OCI-LY1 (cell line): Measurements from ENCODE around the gene CTDSPL.
"Not testable (repeated sequence)": the region's sequence is repeated elsewhere in the genome, so short reads cannot be mapped to it uniquely, and the experiment has no call there.

Experiments used
- H2AFZ ChIP-seq: fragments of 200-600 bp; sonication (generic), shearing (Covaris generic); 2 replicates; pipeline ENCODE4 v1.6.0; 2014; ENCODE audit warnings: antibody characterized with exemption, mild to moderate bottlenecking, low read length
- H3F3A ChIP-seq: fragments of 200-600 bp; sonication (generic), shearing (Covaris generic); 2 replicates; pipeline ENCODE4 v1.6.0; 2014; ENCODE audit warnings: mild to moderate bottlenecking, antibody characterized with exemption, low read length, moderate library complexity; ENCODE audit not compliant: insufficient read depth
- H3K27ac ChIP-seq: fragments of 200-600 bp; sonication (generic); 2 replicates; pipeline ENCODE4 v1.5.1; 2014; ENCODE audit warnings: low read length, mixed run types, mild to moderate bottlenecking, low read depth; ENCODE audit not compliant: poor library complexity, severe bottlenecking
- H3K27me3 ChIP-seq: fragments of 200-600 bp; sonication (generic); 2 replicates; pipeline ENCODE4 v1.6.0; 2014; ENCODE audit warnings: antibody characterized with exemption, mild to moderate bottlenecking, low read length, moderate library complexity; ENCODE audit not compliant: insufficient read depth
- H3K36me3 ChIP-seq: fragments of 200-600 bp; sonication (generic); 2 replicates; pipeline ENCODE4 v1.6.1; 2014; ENCODE audit warnings: mild to moderate bottlenecking, antibody characterized with exemption, low read length, moderate library complexity, mixed read lengths; ENCODE audit not compliant: insufficient read depth
- H3K4me1 ChIP-seq: fragments of 200-600 bp; sonication (generic); 2 replicates; pipeline ENCODE4 v1.5.1; 2014; ENCODE audit warnings: mild to moderate bottlenecking, low read length, moderate library complexity; ENCODE audit not compliant: insufficient read depth, severe bottlenecking
- H3K4me2 ChIP-seq: fragments of 200-600 bp; sonication (generic), shearing (Covaris generic); 2 replicates; pipeline ENCODE4 v1.6.1; 2014; ENCODE audit warnings: low read length
- H3K4me3 ChIP-seq: fragments of 200-600 bp; sonication (generic); 2 replicates; pipeline ENCODE4 v1.5.1; 2014; ENCODE audit warnings: low read length, low read depth, mild to moderate bottlenecking, mixed read lengths; ENCODE audit not compliant: poor library complexity, severe bottlenecking
- H3K79me2 ChIP-seq: fragments of 200-600 bp; shearing (Covaris generic); 2 replicates; pipeline ENCODE4 v1.6.1; 2016; ENCODE audit warnings: mixed run types, low read length, mixed read lengths; ENCODE audit not compliant: insufficient read depth
- H3K9ac ChIP-seq: fragments of 200-600 bp; sonication (generic), shearing (Covaris generic); 2 replicates; pipeline ENCODE4 v1.6.1; 2014; ENCODE audit warnings: mild to moderate bottlenecking, low read length, mixed read lengths
- H3K9me2 ChIP-seq: fragments of 200-600 bp; sonication (generic), shearing (Covaris generic); 2 replicates; pipeline ENCODE4 v1.6.1; 2014; ENCODE audit warnings: low read depth, mild to moderate bottlenecking, low read length, mixed read lengths
- H3K9me3 ChIP-seq: fragments of 200-600 bp; shearing (Covaris generic); 2 replicates; pipeline ENCODE4 v1.6.1; 2014; ENCODE audit warnings: low read length, mixed read lengths
- H4K20me1 ChIP-seq: fragments of 200-600 bp; sonication (generic), shearing (Covaris generic); 2 replicates; pipeline ENCODE4 v1.6.0; 2016; ENCODE audit warnings: mild to moderate bottlenecking, low read length; ENCODE audit not compliant: insufficient read depth
- EZH2 ChIP-seq: fragments of 200-600 bp; sonication (generic), shearing (Covaris generic); IDR thresholded peaks from 2 replicates; pipeline ENCODE4 v1.8.0; 2017; ENCODE audit warnings: borderline replicate concordance, mixed run types, mild to moderate bottlenecking, antibody characterized with exemption, low read length, moderate library complexity, mixed read lengths
- TF ChIP-seq, protein P1 (sequence below): fragments of 200-600 bp; sonication (generic), shearing (Covaris generic); IDR thresholded peaks from 2 replicates; pipeline ENCODE4 v1.5.1; 2017; ENCODE audit warnings: mild to moderate bottlenecking, antibody characterized with exemption, low read length, moderate library complexity, mixed read lengths

Gene CTDSPL

DNA sequence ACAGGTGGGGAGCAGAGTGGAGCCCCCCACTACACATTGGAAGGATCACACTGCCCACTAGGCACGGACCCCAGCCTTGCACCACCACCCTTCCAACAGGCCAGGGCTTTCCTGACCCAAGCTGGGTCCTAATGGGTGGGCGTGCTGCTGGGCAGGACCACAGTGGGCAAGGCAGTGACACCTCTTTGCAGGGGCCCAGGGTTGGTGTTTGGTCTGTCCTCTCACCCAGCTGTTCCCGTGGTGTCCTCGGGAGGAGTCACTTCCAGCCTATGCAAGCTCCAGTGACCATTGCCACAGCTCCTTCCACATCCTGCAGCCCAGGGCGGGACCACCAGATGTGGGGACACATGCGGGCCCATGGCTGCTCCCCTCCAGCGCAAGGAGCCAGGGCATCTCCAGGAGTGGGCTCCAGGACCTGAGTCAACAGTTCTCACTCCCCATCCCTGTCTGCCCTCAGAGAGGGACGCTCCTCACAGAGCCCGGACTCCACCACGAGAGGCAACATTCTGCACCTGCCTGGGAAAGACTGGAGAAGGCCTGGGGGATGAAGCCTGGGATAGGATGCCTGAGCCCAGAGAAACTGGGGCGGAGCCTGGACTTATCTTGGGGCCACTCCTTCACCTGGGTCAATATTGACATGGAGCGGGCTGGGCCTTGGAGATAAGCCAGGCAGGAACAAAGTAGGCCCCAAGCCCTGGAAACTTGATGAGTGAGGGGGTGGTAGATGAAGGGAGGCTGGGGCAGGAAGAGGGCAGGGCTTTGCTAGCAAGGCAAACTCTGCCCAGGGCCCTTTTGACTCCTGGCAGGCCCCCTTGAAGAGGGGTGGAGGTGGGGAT is 125.0 kb downstream of the CTDSPL start:
- Histone ChIP-seq H3K27me3 (no peaks in the 10 kb centered on the region; the same call in 1 of the 2 replicates), H3K79me2 (no peaks in the 10 kb centered on the region), H3K36me3 (no peaks in the 10 kb centered on the region), H3K4me1 (no peaks in the 10 kb centered on the region), H3K9me3 (no peaks in the 10 kb centered on the region), H4K20me1 (no peaks in the 10 kb centered on the region), H2AFZ (no peak overlapping the region), H3K9me2 (no peaks in the 10 kb centered on the region), H3F3A (no peaks in the 10 kb centered on the region), H3K27ac (no peak overlapping the region), H3K4me3 (no peak overlapping the region), H3K4me2 (no peak overlapping the region), H3K9ac (no peak overlapping the region)
- TF ChIP-seq, protein P1, sequence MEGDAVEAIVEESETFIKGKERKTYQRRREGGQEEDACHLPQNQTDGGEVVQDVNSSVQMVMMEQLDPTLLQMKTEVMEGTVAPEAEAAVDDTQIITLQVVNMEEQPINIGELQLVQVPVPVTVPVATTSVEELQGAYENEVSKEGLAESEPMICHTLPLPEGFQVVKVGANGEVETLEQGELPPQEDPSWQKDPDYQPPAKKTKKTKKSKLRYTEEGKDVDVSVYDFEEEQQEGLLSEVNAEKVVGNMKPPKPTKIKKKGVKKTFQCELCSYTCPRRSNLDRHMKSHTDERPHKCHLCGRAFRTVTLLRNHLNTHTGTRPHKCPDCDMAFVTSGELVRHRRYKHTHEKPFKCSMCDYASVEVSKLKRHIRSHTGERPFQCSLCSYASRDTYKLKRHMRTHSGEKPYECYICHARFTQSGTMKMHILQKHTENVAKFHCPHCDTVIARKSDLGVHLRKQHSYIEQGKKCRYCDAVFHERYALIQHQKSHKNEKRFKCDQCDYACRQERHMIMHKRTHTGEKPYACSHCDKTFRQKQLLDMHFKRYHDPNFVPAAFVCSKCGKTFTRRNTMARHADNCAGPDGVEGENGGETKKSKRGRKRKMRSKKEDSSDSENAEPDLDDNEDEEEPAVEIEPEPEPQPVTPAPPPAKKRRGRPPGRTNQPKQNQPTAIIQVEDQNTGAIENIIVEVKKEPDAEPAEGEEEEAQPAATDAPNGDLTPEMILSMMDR, result no peak
- TF ChIP-seq EZH2, result no peak

DNA sequence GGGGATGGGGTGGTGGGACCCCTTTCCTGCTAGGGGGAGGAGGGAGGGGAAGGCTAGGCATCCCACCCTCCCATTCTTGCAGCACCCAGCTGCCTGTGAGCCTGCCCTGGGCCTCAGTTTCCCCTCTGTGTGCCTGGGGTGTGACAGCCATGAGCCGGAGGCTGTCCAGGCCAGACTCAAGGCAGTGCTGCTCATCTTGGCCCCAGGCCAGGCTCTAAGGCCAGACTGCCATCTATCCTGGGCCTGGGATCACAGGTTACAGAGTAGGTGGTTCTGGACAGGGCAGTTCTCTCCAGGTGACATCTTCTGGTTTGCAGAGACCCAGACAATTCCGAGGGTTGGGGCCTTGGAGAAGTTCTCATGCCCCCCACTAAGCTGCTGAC is 125.6 kb downstream of the CTDSPL start:
- H3K4me1 ChIP-seq, result no peaks in the 10 kb centered on the region
- no peaks in the 10 kb centered on the region for H3F3A ChIP-seq
- H3K4me2 ChIP-seq, result no peak overlapping the region
- H3K36me3 ChIP-seq, result no peaks in the 10 kb centered on the region
- no peaks in the 10 kb centered on the region for H4K20me1 ChIP-seq
- no peaks in the 10 kb centered on the region for H3K79me2 ChIP-seq
- H3K9me3 ChIP-seq, result no peaks in the 10 kb centered on the region
- TF ChIP-seq, protein P1, result no peak
- no peak overlapping the region for H2AFZ ChIP-seq
- no peak overlapping the region for H3K9ac ChIP-seq
- H3K9me2 ChIP-seq, result no peaks in the 10 kb centered on the region
- H3K27me3 ChIP-seq, result no peaks in the 10 kb centered on the region; the same call in 1 of the 2 replicates
- no peak overlapping the region for H3K27ac ChIP-seq
- no peak overlapping the region for H3K4me3 ChIP-seq

DNA sequence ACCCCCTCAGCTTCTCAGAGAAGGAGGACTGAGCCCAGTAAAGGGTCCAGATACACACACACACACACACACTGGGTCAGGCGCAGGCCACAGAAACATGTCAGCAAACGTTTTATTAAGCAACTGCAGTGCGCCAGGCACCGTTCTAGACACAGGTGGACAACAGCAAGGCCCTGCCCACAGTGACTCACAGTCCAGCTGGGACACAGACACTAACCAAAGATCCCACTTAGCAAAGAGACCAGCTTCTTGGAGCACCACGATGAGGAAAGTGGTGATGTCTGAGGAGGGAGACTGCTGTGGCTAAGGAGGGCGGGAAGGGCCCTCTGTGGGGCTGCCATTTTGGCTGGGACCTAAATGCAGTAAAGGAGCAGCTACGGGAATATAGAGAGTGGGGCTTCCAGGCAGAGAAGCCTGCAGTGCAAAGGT is 126.1 kb downstream of the CTDSPL start:
- H3K79me2 ChIP-seq, result no peaks in the 10 kb centered on the region
- no peak overlapping the region for H2AFZ ChIP-seq
- no peaks in the 10 kb centered on the region for H3K36me3 ChIP-seq
- no peaks in the 10 kb centered on the region; the same call in 1 of the 2 replicates for H3K27me3 ChIP-seq
- no peaks in the 10 kb centered on the region for H3K9me2 ChIP-seq
- no peaks in the 10 kb centered on the region for H3K4me1 ChIP-seq
- TF ChIP-seq, protein P1, result no peak
- no peak for TF ChIP-seq EZH2
- no peaks in the 10 kb centered on the region for H3F3A ChIP-seq
- H3K9me3 ChIP-seq, result no peaks in the 10 kb centered on the region
- no peak overlapping the region for H3K4me3 ChIP-seq
- no peak overlapping the region for H3K4me2 ChIP-seq
- H3K27ac ChIP-seq, result no peak overlapping the region
- no peak overlapping the region for H3K9ac ChIP-seq
- no peaks in the 10 kb centered on the region for H4K20me1 ChIP-seq

DNA sequence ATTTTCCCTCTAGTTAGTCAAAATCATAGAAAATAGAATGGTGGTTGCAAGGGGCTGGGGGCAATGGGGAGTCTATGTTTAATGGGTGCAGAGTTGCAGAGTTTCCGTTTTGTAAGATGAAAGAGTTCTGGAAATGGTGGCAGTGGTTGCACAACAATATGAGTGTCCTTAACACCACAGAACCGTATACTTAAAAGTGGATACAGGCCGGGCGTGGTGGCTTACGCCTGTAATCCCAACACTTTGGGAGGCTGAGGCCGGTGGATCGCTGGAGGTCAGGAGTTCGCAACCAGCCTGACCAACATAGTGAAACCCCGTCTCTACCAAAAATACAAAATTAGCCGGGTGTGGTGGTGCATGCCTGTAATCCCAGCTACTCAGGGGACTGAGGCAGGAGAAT is 126.7 kb downstream of the CTDSPL start:
- not testable (repeated sequence) for H3K9me3 ChIP-seq, H3K9me2 ChIP-seq, H3K36me3 ChIP-seq, H3K4me3 ChIP-seq, H3K27me3 ChIP-seq, H2AFZ ChIP-seq, H4K20me1 ChIP-seq, H3K4me2 ChIP-seq, H3K4me1 ChIP-seq, H3K79me2 ChIP-seq, H3F3A ChIP-seq, H3K27ac ChIP-seq, H3K9ac ChIP-seq
